ENCODE results near the gene ARHGAP20. TPM values are rescaled to one million over a fixed set of nuclear protein-coding genes. Genes with fewer than 3 reads are reported as not detected.

Gene ARHGAP20
- total and polyA plus RNA-seq, 2 of the 8 experiments (the other 6 are each of a cell fraction or from before 2014, with no cell fraction given), result 0.05 to 0.28 TPM

DNA sequence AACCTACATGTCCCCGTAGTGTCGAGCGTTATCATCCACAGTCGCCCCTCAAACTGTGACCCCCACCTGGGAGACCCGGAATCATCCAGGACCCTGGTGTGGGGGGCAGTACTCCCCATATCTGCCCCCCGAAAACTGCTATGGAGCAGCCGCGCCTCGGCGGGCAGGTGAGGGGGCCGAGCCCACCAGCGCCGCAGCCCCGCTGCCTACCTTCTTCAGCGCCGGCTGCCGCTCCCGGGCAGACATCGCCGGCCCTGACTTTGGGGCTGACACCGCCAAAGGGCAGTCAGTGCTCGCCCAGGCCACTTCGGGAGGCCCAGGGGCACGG is 825 bp downstream of the ARHGAP20 start:
- Histone ChIP-seq H2BK12ac (ENCODE audit: low read depth, low read length) (no peak overlapping the region), H3K79me1 (ENCODE audit: low read depth, low read length) (no peaks in the 10 kb centered on the region), H3K36me3 (ENCODE audit: control insufficient read depth in 2 of 4, insufficient read depth in 4 of 4, low read length in 3 of 4) (no peaks in the 10 kb centered on the region), H4K8ac (ENCODE audit: extremely low read depth, insufficient read depth, low read length) (peak overlapping the region; percentile 87), H2AK5ac (ENCODE audit: low read depth, low read length) (no peak overlapping the region), H2BK20ac (ENCODE audit: low read length) (no peak overlapping the region), H2AFZ (ENCODE audit: low read length) (0 out of 2 replicates have a peak overlapping the region, but pooled peaks have one; percentile 18), H3K4ac (replicated peaks; ENCODE audit: insufficient read length, low read depth, low read length) (no peak overlapping the region), H3K9me3 (ENCODE audit: insufficient read depth in 2 of 2, low read depth in 1 of 2, low read length in 1 of 2) (no peaks in the 10 kb centered on the region), H4K5ac (ENCODE audit: insufficient read length, low read depth, low read length) (no peak overlapping the region), H2BK15ac (ENCODE audit: low read length) (no peak overlapping the region), H3K18ac (ENCODE audit: extremely low read depth, low read length) (no peak overlapping the region), H3K56ac (replicated peaks; ENCODE audit: insufficient read length, low read depth, low read length) (no peak overlapping the region), H3K14ac (ENCODE audit: insufficient read length) (no peak overlapping the region), H3K79me2 (ENCODE audit: control insufficient read depth in 1 of 2, insufficient read depth in 2 of 2, low read length in 2 of 2) (no peaks in the 10 kb centered on the region), H3K4me3 (ENCODE audit: extremely low read depth in 1 of 4, insufficient read depth in 2 of 4, low read depth in 3 of 4, low read length in 4 of 4) (peak overlapping the region; percentile 42 to 78 (median 48)), H3K23me2 (ENCODE audit: low read depth, low read length) (peaks cover 19% of the 10 kb centered on the region; the same call in 1 of the 2 replicates), H3K27me3 (replicated peaks in 1 of 4; ENCODE audit: control insufficient read depth in 3 of 4, extremely low read depth in 1 of 4, insufficient read depth in 3 of 4, low read length in 3 of 4) (peaks cover 22 to 55% (median 45%) of the 10 kb centered on the region in 4 experiments), H3K4me1 (replicated peaks in 1 of 4; ENCODE audit: control insufficient read depth in 3 of 4, insufficient read depth in 4 of 4, low read length in 3 of 4) (peaks cover 3 to 12% (median 7%) of the 10 kb centered on the region in 4 experiments; a peak in 6 of 7 replicates), H2BK120ac (replicated peaks; ENCODE audit: low read depth, low read length) (no peak overlapping the region), H3K4me2 (ENCODE audit: insufficient read depth in 1 of 2, low read depth in 2 of 2, low read length in 2 of 2) (peak overlapping the region; percentile 77 to 80), H3K9ac (replicated peaks in 1 of 4; ENCODE audit: extremely low read depth in 1 of 4, low read depth in 3 of 4, low read length in 3 of 4) (no peak overlapping the region), H2BK5ac (ENCODE audit: low read depth, low read length) (no peak overlapping the region), H4K20me1 (replicated peaks in 1 of 2; ENCODE audit: control insufficient read depth in 1 of 2, insufficient read depth in 2 of 2, low read length in 2 of 2) (no peaks in the 10 kb centered on the region), H3K27ac (ENCODE audit: low read depth, low read length) (no peak overlapping the region), H3K23ac (ENCODE audit: insufficient read length) (no peak overlapping the region), H4K91ac (replicated peaks; ENCODE audit: insufficient read length, low read length) (no peak overlapping the region)
- TF ChIP-seq SIRT6 (IDR thresholded peaks at IDR 0.05; ENCODE audit: low read length) (no peak), EZH2 (IDR thresholded peaks at IDR 0.05; ENCODE audit: low read depth, low read length, severe bottlenecking) (peak; percentile 16), KDM1A (IDR thresholded peaks at IDR 0.05; ENCODE audit: borderline replicate concordance, low read length) (no peak), SIN3A (conservative IDR thresholded peaks at IDR 0.05 in 1 of 2, IDR thresholded peaks at IDR 0.05 in 1 of 2; ENCODE audit: low read depth in 1 of 2, low read length in 2 of 2) (0 out of 4 replicates have a peak, but pooled peaks of 1 of the 2 experiments have one; percentile 1), POLR2AphosphoS5 (IDR thresholded peaks at IDR 0.05; ENCODE audit: low read depth, low read length) (no peak), SUZ12 (IDR thresholded peaks at IDR 0.05; ENCODE audit: low read length) (peak; percentile 66; the same call in 1 of the 2 replicates), ASH2L (IDR thresholded peaks at IDR 0.05; ENCODE audit: low read length) (peak; percentile 28)
- TF ChIP-seq, protein P1, sequence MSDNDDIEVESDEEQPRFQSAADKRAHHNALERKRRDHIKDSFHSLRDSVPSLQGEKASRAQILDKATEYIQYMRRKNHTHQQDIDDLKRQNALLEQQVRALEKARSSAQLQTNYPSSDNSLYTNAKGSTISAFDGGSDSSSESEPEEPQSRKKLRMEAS (IDR thresholded peaks at IDR 0.05), result no peak
- WGBS, 2 experiments (ENCODE audit: extremely low coverage in 1 of 2, insufficient coverage in 1 of 2, insufficient read length in 1 of 2, insufficient replicate concordance in 2 of 2, low coverage in 1 of 2, low lambda C conversion rate in 2 of 2, missing lambda C conversion rate in 1 of 2), result 1% methylated on average over 14 of the region's 24 CpGs; no CpG with 5 or more reads in 1 of the 2 experiments
- FAIRE-seq (no peak), DNase-seq (ENCODE audit: low read depth in 1 of 2, low spot score in 2 of 2) (no peak)
- POLR2A ChIA-PET (ENCODE audit: partially characterized antibody), result interaction anchor here (0.6 kb wide), 1 partner anchor 263 kb away, joined by 3 read pairs; no protein-coding TSS in a partner anchor
- CTCF ChIA-PET (ENCODE audit: partially characterized antibody), result no interaction called here

Measured in H1 (cell line).